Calu3 (cell line): ENCODE results near the gene MCC. TPM values are rescaled to one million over a fixed set of nuclear protein-coding genes. Genes with fewer than 3 reads are reported as not detected.

ENCODE experiments used
- BruUV-seq: library from RNA; stranded (reverse); fragments of 400-500 nt; replicated peaks from 2 replicates; lab custom pipeline; 2021; lab: Mats Ljungman, UMichigan
- CTCF ChIA-PET: fragments of 300-600 bp; sonication (Branson Sonifier 250); formaldehyde crosslinking; loops from one replicate; lab custom pipeline; 2022; ENCODE audit warnings: antibody characterized with exemption; lab: Charles Lee
- DNase-seq: peaks from one replicate; pipeline ENCODE4 v3.0.0; 2022
- H3K27ac Mint-ChIP-seq: one replicate; pipeline ENCODE4 v1.8.0; 2022; ENCODE audit warnings: mixed read lengths; ENCODE audit not compliant: unreplicated experiment
- H3K27me3 Mint-ChIP-seq: one replicate; pipeline ENCODE4 v1.8.0; 2022; ENCODE audit warnings: mixed read lengths; ENCODE audit not compliant: unreplicated experiment
- H3K36me3 Mint-ChIP-seq: one replicate; pipeline ENCODE4 v1.8.0; 2022; ENCODE audit warnings: mild to moderate bottlenecking, moderate library complexity, mixed read lengths; ENCODE audit not compliant: insufficient read depth, unreplicated experiment
- H3K4me1 Mint-ChIP-seq: one replicate; pipeline ENCODE4 v1.8.0; 2022; ENCODE audit warnings: mild to moderate bottlenecking, low read depth, mixed read lengths; ENCODE audit not compliant: unreplicated experiment
- H3K4me3 Mint-ChIP-seq: one replicate; pipeline ENCODE4 v1.8.0; 2022; ENCODE audit warnings: mild to moderate bottlenecking, low read depth, moderate library complexity, mixed read lengths; ENCODE audit not compliant: unreplicated experiment
- H3K9me3 Mint-ChIP-seq: one replicate; pipeline ENCODE4 v1.8.0; 2022; ENCODE audit warnings: low read depth, mixed read lengths; ENCODE audit not compliant: unreplicated experiment
- intact Hi-C: fragments of 100-400 bp; cut with micrococcal nuclease; formaldehyde crosslinking; loops from one replicate; pipeline ENCODE4 v1.10.0; 2022; ENCODE audit not compliant: unreplicated experiment
- total RNA-seq: library from RNA; stranded (reverse); gene quantifications from 2 replicates; pipeline ENCODE4 v1.2.3, GENCODE V29; 2022
- TF ChIP-seq, protein P1 (sequence below): fragments of 200-600 bp; IDR thresholded peaks from one replicate; pipeline ENCODE4 v1.8.0; 2022; ENCODE audit warnings: antibody characterized with exemption; ENCODE audit not compliant: unreplicated experiment

MCC gene
- total RNA-seq, 1 experiment from 2014 or later: 2.8 TPM

- Mint-ChIP-seq H3K4me3 (no peak overlapping the region), H3K27ac (no peak overlapping the region), H3K36me3 (no peaks in the 10 kb centered on the region), H3K4me1 (no peaks in the 10 kb centered on the region), H3K27me3 (no peaks in the 10 kb centered on the region), H3K9me3 (peaks cover 5% of the 10 kb centered on the region)
- DNase-seq: no peak
- TF ChIP-seq, protein P1, sequence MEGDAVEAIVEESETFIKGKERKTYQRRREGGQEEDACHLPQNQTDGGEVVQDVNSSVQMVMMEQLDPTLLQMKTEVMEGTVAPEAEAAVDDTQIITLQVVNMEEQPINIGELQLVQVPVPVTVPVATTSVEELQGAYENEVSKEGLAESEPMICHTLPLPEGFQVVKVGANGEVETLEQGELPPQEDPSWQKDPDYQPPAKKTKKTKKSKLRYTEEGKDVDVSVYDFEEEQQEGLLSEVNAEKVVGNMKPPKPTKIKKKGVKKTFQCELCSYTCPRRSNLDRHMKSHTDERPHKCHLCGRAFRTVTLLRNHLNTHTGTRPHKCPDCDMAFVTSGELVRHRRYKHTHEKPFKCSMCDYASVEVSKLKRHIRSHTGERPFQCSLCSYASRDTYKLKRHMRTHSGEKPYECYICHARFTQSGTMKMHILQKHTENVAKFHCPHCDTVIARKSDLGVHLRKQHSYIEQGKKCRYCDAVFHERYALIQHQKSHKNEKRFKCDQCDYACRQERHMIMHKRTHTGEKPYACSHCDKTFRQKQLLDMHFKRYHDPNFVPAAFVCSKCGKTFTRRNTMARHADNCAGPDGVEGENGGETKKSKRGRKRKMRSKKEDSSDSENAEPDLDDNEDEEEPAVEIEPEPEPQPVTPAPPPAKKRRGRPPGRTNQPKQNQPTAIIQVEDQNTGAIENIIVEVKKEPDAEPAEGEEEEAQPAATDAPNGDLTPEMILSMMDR: no peak
- no TSS peak for BruUV-seq
- CTCF ChIA-PET: no interaction called here
- intact Hi-C loops: no loop called here
Observed at GRCh38 chr5:113347572-113347971, 140.7 kb downstream of the MCC start.

GRCh38 chr5:113344973-113345940 lies 143.0 kb downstream of the MCC start:
- intact Hi-C loops: no loop called here

GRCh38 chr5:113343343-113343742 lies 144.9 kb downstream of the MCC start:
- H3K27ac Mint-ChIP-seq: no peak overlapping the region
- peaks cover 3% of the 10 kb centered on the region for H3K9me3 Mint-ChIP-seq
- no TSS peak for BruUV-seq
- no peak for DNase-seq
- H3K27me3 Mint-ChIP-seq: no peaks in the 10 kb centered on the region
- no peaks in the 10 kb centered on the region for H3K36me3 Mint-ChIP-seq
- H3K4me3 Mint-ChIP-seq: no peak overlapping the region
- intact Hi-C loops: no loop called here
- CTCF ChIA-PET: no interaction called here
- H3K4me1 Mint-ChIP-seq: no peaks in the 10 kb centered on the region
- TF ChIP-seq, protein P1: no peak

More at GRCh38 chr5:113344973-113345940, 143.0 kb downstream of the MCC start:
- no peaks in the 10 kb centered on the region for H3K4me1 Mint-ChIP-seq
- no peaks in the 10 kb centered on the region for H3K36me3 Mint-ChIP-seq
- no peak for DNase-seq
- H3K9me3 Mint-ChIP-seq: peaks cover 5% of the 10 kb centered on the region
- H3K27me3 Mint-ChIP-seq: no peaks in the 10 kb centered on the region
- no peak overlapping the region for H3K27ac Mint-ChIP-seq
- TF ChIP-seq, protein P1: no peak
- CTCF ChIA-PET: no interaction called here
- no TSS peak for BruUV-seq
- no peak overlapping the region for H3K4me3 Mint-ChIP-seq

GRCh38 chr5:113340537-113340936 lies 147.7 kb downstream of the MCC start:
- Mint-ChIP-seq H3K27ac (no peak overlapping the region), H3K27me3 (no peaks in the 10 kb centered on the region), H3K4me1 (no peaks in the 10 kb centered on the region), H3K9me3 (no peaks in the 10 kb centered on the region), H3K4me3 (no peak overlapping the region), H3K36me3 (no peaks in the 10 kb centered on the region)
- no TSS peak for BruUV-seq
- intact Hi-C loops: no loop called here
- CTCF ChIA-PET: no interaction called here
- TF ChIP-seq, protein P1: no peak
- no peak for DNase-seq
